ENCODE data around the gene FAM170B. TPM values are rescaled to one million over a fixed set of nuclear protein-coding genes. Genes with fewer than 3 reads are reported as not detected.

The FAM170B gene
- total and polyA plus RNA-seq, 12 donors = not detected

- intact Hi-C loops (cut with DNase I) = loop anchor here in 5 of 10 donors (5.0 to 10.0 kb wide), 5 partner anchors 53 to 105 kb away; no protein-coding TSS in a partner anchor
- TF ChIP-seq CTCF (IDR thresholded peaks at IDR 0.05) = no peak
- Histone ChIP-seq H3K36me3 (peaks cover 0 to 11% (median 0%) of the 10 kb centered on the region in 9 donors), H3K27me3 (peaks cover 0 to 4% (median 0%) of the 10 kb centered on the region in 7 donors), H3K4me1 (peaks cover 11 to 100% (median 93%) of the 10 kb centered on the region in 9 donors), H3K4me3 (peak overlapping the region in 7 of 10 donors; percentile 5 to 25 (median 13)), H3K27ac (peak overlapping the region in 9 of 10 donors; percentile 36 to 72 (median 59)), H3K9me3 (no peaks in the 10 kb centered on the region)
- ATAC-seq (peak; percentile 73 to 90 (median 78)), DNase-seq (peak; percentile 81 to 87)
- WGBS, 2 donors = 34 to 36% methylated on average over 9 of the region's 9 CpGs
Measured at GRCh38 chr10:49109669-49110340, 24.0 kb downstream of the FAM170B start.

- peaks cover 0 to 11% (median 0%) of the 10 kb centered on the region in 9 donors for H3K36me3 ChIP-seq
- no peak for TF ChIP-seq CTCF (IDR thresholded peaks at IDR 0.05)
- no peaks in the 10 kb centered on the region for H3K9me3 ChIP-seq
- ATAC-seq = no peak
- 95 to 96% methylated on average over 7 of the region's 7 CpGs for WGBS, 2 donors
- H3K27me3 ChIP-seq = no peaks in the 10 kb centered on the region
- intact Hi-C loops (cut with DNase I) = loop anchor here in 1 of 10 donors (5.0 kb wide), 1 partner anchor 101 kb away; no protein-coding TSS in a partner anchor
- H3K4me1 ChIP-seq = peaks cover 11 to 100% (median 87%) of the 10 kb centered on the region in 9 donors
- no peak overlapping the region for H3K4me3 ChIP-seq
- DNase-seq = no peak
- H3K27ac ChIP-seq = peak overlapping the region in 4 of 10 donors; percentile 20 to 68 (median 43)
Measured at GRCh38 chr10:49108656-49109055, 25.2 kb downstream of the FAM170B start.

GRCh38 chr10:49107887-49108267, 25.9 kb downstream of the FAM170B start:
- intact Hi-C loops (cut with DNase I) = loop anchor here in 1 of 10 donors (5.0 kb wide), 1 partner anchor 101 kb away; no protein-coding TSS in a partner anchor
- peaks cover 11 to 95% (median 79%) of the 10 kb centered on the region in 9 donors for H3K4me1 ChIP-seq
- H3K4me3 ChIP-seq = no peak overlapping the region
- ATAC-seq (no peak), DNase-seq (no peak)
- peaks cover 0 to 14% (median 0%) of the 10 kb centered on the region in 9 donors for H3K36me3 ChIP-seq
- H3K9me3 ChIP-seq = no peaks in the 10 kb centered on the region
- no peak for TF ChIP-seq CTCF (IDR thresholded peaks at IDR 0.05)
- peak overlapping the region in 1 of 10 donors; percentile 58 for H3K27ac ChIP-seq
- whole genome bisulfite sequencing, 2 donors = 90 to 92% methylated on average over 8 of the region's 8 CpGs
- H3K27me3 ChIP-seq = no peaks in the 10 kb centered on the region

- intact Hi-C loops (cut with DNase I) = loop anchor here in 1 of 10 donors (5.0 kb wide), 1 partner anchor 100 kb away; no protein-coding TSS in a partner anchor
Measured at GRCh38 chr10:49107111-49107886, 26.5 kb downstream of the FAM170B start.

More at GRCh38 chr10:49107111-49107886, 26.5 kb downstream of the FAM170B start:
- TF ChIP-seq CTCF (IDR thresholded peaks at IDR 0.05) = no peak
- no peak for DNase-seq
- H3K4me1 ChIP-seq = peaks cover 11 to 89% (median 74%) of the 10 kb centered on the region in 9 donors
- H3K36me3 ChIP-seq = peaks cover 0 to 19% (median 0%) of the 10 kb centered on the region in 9 donors
- no peak overlapping the region for H3K4me3 ChIP-seq
- peak overlapping the region in 8 of 10 donors; percentile 10 to 58 (median 33) for H3K27ac ChIP-seq
- H3K9me3 ChIP-seq = no peaks in the 10 kb centered on the region
- no peak for ATAC-seq
- WGBS, 2 donors = 95 to 97% methylated on average over 17 of the region's 17 CpGs
- no peaks in the 10 kb centered on the region for H3K27me3 ChIP-seq

Measured in heart right ventricle (tissue), 16 donors.